NCI-H1417 (cell line): ENCODE measurements around the gene HHAT.

Experiments
- DNase-seq, 3 experiments: peaks; one replicate each; lab custom pipeline; 2025; lab: John Stamatoyannopoulos, UW

The HHAT gene

DNA sequence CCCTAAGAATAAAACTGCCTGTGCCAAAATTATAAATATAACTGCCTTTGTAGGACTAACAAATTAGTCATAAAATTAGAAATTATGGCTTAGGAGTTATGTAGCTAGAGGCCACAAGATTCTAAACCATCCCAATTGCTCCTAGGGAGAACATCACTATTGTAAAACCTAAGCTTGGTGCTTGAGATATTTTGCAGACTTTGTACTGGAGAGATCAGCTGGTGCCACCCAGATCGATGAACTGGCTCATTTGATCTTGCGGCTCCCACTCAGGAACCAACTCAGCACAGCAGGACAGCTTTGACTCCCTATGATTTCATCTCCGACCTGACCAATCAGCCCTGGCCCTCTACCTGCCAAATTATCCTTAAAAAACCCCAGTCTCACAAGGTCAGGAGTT is 30.6 kb downstream of the HHAT start:
- DNase-seq: no peak

DNA sequence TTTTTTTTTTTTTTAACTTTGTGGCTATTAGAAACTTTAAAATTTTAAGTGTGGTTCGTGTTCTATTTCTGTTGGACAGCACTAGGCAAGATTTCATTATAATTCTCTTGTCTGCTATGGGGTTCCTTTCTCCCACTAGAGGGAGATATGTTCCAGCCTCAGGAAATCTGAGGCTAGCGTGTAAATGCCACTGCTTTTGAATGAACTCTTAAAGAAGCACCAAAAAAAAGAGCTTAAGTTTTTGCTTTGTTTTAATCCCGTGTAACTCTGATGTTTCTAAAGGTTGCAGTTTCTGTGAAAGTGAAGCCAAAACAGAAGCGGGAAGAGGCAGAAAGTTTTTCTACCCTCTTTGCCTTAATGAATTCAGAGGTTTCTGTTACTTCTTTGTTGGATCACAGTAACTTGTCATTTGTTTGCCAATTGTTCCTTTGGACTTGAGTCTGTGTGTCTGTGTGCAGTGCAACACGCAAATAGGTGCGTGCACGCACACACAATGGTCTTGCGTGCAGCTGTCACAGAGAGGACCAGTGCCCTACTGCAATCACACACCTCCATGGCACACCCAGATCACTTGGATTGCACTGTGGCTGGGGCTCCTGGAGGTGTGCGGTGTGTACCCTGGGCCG is 32.3 kb downstream of the HHAT start:
- DNase-seq: peak in 1 of 3 experiments; percentile 35

DNA sequence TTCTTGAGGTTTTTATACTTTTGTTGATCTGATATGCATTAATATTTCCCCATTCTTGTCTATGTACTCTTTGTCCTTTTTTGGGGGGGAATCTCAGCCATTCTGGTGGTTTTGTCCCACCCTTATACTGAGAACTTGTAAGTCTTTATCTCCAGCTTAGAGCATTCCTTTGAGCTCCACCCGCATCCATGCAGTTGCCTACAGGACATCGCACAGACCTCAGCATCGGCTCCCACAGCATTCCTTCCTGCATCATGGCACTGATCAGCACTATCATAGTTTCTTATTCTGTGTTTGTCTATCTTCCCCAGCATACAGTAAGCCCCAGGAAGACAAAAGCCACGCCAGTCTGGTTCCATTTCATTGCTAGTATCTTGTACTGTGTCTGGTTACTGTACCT is 33.0 kb downstream of the HHAT start:
- DNase-seq: no peak

- no peak for DNase-seq
Observed at GRCh38 chr1:210362526-210362925, 33.8 kb downstream of the HHAT start.

DNA sequence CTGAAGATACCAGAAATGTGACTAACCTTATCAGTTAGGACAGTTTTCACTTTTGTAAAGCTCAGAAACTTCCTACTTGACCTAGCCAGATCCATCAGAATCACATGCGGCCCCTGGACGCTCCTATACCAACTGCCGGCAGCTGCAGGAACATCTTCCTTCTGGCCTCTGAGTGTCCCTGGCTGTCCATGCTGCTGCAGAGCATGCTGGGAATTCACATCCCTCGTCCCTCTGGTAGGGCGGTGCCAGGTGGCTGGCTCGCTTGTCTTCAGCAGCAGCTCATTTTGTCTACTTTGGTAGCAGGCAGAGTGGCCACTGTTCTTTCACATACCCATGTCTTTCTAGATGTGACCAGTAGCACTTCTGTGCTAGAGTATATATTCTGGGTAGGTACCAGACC is 34.4 kb downstream of the HHAT start:
- DNase-seq: no peak

DNA sequence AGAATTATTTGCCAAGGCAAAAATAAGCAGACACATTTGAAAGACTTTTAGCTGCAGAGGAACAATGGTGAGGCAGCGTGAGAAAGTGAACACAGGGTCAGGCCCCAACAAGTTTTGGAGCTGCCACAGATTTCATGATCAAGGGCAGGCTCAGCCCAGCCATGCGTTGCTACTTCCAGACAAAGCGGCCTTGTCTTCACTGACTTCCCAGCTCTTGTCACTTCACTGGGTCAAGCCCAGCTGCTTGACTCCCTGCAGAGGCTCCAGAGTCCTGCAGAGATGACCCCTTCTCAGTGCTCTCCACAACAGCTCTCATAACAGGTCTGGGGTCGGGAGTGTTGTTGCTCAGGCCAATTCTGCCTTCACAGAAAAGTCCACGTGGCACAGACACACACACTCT is 35.8 kb downstream of the HHAT start:
- DNase-seq: no peak

DNA sequence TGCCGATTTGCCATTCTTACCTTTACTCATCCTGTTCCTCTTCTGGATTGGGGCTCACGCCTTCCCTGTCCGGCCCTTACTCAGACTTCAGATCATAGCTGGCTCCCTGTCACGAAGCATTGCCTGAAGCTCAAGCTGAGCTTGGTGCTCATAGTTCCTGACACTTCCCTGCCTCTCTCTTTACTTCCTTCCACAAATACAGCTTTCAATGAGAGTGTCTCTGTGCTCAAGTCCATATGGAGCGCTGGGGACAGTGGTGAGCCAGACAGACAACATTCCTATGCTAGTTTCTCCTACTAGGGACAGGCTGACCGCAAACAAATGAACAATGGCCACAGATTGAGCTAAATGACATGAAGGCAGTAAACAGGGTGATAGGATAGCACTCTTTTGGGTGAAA is 38.1 kb downstream of the HHAT start:
- no peak for DNase-seq

DNA sequence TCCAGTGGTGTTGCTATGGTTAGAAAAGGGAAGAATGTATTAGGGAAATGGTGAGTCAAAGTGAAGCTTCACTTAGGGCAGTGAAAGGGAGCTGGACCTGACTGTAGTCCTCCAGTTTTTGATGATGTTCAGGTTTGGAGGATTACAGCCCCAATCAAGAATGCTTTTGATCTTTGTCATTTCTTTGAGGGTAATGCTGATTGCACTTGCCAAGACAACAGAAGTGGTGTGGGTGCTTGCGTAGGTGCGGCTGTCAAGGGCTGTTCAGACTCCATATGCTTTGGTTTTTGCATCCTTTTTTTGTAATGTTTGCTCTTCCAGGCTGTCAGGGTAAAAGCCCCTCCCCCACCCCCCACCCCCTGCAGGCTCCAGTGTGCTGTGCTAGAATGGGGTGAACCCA is 38.9 kb downstream of the HHAT start:
- DNase-seq: no peak

- DNase-seq: no peak
Observed at GRCh38 chr1:210369425-210369824, 40.7 kb downstream of the HHAT start.

DNA sequence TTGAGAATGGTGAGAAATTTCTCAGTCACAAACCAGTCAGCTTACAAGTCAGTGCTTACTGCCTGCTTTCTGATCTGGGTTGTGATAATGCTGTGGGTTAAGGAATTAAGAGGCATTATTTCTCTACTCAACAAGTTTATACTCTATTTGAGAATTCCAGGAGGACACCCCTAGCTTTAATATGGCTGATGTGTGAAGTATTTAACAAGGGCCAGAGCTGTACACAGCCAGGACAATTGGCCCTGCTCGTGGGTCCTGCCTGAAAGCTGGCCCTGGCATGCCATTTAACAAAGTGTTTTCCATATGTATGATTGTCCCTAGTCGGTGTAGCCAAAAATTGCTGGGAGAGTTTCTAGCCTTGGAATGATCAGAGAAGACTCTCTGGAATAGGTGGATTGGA is 43.2 kb downstream of the HHAT start:
- DNase-seq: no peak

DNA sequence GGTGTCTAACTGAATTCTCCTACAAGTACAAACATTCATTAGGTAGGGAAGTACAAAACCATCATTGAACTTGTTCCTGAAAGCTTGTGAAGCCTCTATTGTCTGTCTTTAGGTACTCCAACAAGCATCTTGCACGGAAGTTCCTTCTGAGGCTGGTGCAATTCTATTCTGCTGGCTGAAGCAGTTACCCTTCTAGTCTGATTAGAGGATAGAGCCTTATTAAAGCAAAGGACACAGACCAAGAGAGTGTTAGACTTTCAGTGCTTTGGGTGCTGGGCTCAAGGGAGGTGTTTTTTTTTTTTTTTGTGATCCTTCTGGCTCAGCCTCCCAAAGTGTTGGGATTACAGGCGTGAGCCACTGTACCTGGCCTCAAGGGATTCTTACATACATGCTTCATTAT is 43.8 kb downstream of the HHAT start:
- no peak for DNase-seq

DNA sequence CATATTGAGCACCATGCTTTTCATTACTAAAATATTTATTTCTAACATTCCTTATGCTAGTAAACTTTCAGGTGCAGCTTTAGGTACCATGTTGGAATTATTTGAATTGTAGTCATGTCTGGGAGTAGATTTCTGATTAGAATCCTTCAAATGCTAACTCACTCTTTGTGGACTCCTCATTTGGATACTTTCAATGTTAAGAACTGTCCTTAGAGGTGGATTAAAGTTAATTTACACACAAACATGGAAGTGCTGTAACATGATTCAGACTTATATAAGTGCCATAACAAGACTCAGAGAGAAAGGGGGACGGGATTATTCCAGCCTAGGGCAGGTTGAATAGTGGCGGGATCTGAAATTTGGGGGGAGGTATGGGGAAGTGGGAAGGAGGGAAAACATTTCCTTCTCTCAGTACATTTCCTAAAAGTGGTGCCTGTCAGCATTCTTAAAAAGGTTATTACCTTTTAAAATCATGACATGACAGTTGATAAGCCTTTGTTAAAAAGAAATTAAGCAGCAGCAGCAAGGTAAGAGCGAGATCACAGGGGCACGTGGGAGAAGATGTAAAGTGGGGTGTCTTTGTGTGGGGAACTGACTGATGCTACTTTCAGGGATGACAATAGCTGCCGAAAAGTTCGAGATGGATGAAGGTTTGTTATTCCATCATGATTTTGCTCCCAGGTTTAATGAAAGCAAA is 44.4 kb downstream of the HHAT start:
- no peak for DNase-seq

GRCh38 chr1:210373628-210373877 is 44.9 kb downstream of the HHAT start:
- DNase-seq: no peak

- DNase-seq: peak; percentile 23 to 67 (median 24)
Observed at GRCh38 chr1:210373878-210374599, 45.3 kb downstream of the HHAT start.

DNA sequence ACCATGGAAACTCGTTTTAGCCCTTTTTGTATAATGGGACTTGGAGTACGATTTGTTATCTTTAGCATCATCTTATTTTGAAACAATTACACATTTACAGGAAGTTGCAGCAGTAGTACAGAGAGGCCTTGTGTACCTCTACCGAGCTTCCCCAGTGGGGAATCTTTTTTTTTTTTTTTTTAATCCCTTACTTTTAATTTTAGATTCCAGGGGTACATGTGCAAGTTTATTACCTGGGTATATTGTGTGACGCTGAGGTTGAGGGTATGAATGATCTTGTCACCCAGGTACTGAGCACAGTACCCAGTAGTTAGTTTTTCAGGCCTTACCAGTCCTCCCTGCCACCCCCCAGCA is 45.9 kb downstream of the HHAT start:
- DNase-seq: no peak

DNA sequence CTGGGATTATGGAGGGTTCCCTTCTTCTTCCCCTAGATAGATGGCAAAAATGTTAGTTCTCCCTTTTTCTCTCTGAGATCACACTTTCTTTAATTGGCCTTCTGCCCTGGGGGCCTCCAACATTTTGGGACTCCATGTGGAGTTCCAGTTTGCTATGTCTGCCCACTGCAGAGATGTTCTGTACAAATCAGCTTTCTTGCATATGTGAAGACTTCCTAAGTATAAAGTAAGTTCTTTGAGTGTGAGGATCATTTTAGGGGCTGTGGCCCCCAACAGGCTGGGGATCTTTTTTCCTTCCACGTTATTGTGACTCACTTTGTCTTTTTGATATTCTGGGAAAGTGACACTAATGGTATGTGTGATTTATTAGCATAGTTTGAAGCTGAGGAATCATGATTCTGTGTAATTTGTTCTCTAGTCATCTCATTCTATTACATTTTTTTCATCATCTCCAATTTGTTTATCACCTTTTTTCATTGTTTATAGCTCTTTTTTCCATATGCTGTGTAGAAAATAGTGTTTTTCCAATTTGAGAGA is 48.2 kb downstream of the HHAT start:
- DNase-seq: no peak

DNA sequence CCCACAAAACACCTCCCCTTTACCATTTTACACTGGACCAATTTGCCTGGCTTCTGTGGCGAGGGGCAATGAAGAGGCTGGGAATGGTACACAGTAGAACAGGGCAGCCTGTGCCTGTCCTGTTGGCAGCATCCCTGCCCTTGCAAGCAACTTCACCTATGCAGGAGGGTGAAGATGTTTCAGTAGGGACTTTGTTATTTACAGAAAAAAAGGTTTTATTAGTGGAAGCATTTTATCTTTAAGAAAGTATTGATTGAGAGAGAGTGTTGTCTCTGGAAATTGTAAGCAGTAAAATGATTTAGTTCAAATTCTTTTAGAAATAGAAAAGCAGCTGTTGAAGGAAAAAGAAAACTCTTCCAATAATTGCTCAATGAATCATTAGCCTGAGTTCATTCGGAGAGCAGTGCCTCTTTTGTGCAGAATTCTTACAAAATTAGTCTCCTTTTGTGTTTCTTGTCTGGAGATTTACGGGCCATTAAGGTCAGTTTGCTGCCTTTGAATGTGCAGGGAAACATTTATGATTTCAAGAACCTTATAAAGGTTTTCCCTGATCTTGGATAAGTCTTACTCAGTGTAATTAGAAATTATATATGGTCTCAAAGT is 49.1 kb downstream of the HHAT start:
- peak in 1 of 3 experiments; percentile 22 for DNase-seq

GRCh38 chr1:210378736-210379135 is 50.0 kb downstream of the HHAT start:
- DNase-seq: no peak

DNA sequence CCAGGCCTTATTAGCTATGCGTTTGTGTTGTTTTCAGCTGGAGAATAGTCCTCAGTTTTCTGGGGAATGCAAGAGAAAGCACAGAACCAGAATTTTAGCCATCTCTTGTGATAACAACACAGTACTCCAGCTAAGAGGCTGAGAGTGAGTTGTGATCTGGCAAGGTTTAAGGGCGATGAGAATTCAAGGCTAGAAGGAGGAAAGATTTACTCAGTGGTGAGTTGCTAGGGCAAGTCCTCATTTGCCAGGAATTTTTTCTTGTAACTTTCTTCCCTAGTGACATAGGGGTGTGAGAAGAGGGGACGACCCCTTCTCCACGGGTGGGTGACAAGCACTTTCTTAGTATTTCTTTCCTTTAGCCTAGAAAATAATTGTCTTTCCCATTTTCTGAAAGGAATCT is 53.2 kb downstream of the HHAT start:
- no peak for DNase-seq

DNA sequence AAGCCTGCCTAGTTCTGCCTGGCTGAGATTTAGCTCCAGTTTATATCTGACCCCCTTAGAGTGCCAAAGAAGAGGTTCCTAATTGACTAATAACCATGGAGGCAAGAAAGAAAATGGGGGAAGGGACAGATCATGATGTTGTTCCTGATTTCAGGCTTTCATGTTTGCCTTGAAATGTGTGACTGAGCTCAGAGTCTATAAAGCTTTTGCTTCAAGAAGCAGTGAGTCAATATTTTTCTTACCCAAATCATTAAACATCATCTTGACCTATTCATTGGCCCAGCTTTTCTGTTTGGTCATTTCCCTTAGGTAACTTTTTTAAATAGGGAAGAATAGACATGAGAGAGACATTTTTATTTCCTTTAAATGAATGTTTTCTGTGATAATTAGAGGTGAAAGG is 55.9 kb downstream of the HHAT start:
- peak in 1 of 3 experiments; percentile 9 for DNase-seq

GRCh38 chr1:210385228-210385627 is 56.5 kb downstream of the HHAT start:
- no peak for DNase-seq

- no peak for DNase-seq
Observed at GRCh38 chr1:210394281-210394821, 65.6 kb downstream of the HHAT start.

GRCh38 chr1:210396541-210396940 is 67.8 kb downstream of the HHAT start:
- DNase-seq: no peak
